ENCODE results near the gene GPR146. TPM values are rescaled to one million over a fixed set of nuclear protein-coding genes. Genes with fewer than 3 reads are reported as not detected.

GPR146 gene
- total and polyA plus RNA-seq, 2 of the 13 experiments (the other 11 are each of a cell fraction or from before 2014, with no cell fraction given): 2.0 to 15.9 TPM

- TF ChIP-seq ZNF280D (CRISPR knock-in tag; IDR thresholded peaks at IDR 0.05) (no peak), STAG1 (CRISPR knock-in tag; IDR thresholded peaks at IDR 0.05) (peak; percentile 71), ZBTB4 (CRISPR knock-in tag; IDR thresholded peaks at IDR 0.05; ENCODE audit: borderline replicate concordance) (peak; percentile 83; the same call in 1 of the 2 replicates), RNF219 (CRISPR knock-in tag; IDR thresholded peaks at IDR 0.05) (0 out of 2 replicates have a peak, but pooled peaks have one; percentile 35), MEIS1 (CRISPR knock-in tag; IDR thresholded peaks at IDR 0.05; ENCODE audit: borderline replicate concordance) (no peak), ZNF782 (CRISPR knock-in tag; IDR thresholded peaks at IDR 0.05; ENCODE audit: borderline replicate concordance) (no peak), ZNF354B (CRISPR knock-in tag; IDR thresholded peaks at IDR 0.05) (no peak), CENPBD1 (CRISPR knock-in tag; IDR thresholded peaks at IDR 0.05; ENCODE audit: borderline replicate concordance, low read depth) (0 out of 2 replicates have a peak, but pooled peaks have one; percentile 74), ZNF800 (CRISPR knock-in tag; IDR thresholded peaks at IDR 0.05) (no peak), NR2F1 (CRISPR knock-in tag; IDR thresholded peaks at IDR 0.05) (peak in 1 of 2 experiments; percentile 22; a peak in 1 of 4 replicates), MLXIP (CRISPR knock-in tag; IDR thresholded peaks at IDR 0.05; ENCODE audit: borderline replicate concordance) (no peak)
These were observed 42.5 kb downstream of the GPR146 start (continued) for GRCh38 chr7:1086588-1087464.

Measured in HepG2 (cell line).